Prostate gland (tissue), 2 donors: ENCODE measurements around the gene SLC35D3. TPM values are rescaled to one million over a fixed set of nuclear protein-coding genes. Genes with fewer than 3 reads are reported as not detected.

Experiments
- DNase-seq: peaks from one replicate; pipeline ENCODE4 v3.0.0-alpha.2; 2019; ENCODE audit warnings: low spot score
- H3K27ac ChIP-seq, 2 donors: fragments of 200-600 bp; sonication (generic); 2 replicates each; pipeline ENCODE4 v1.5.1; 2017 to 2019
- H3K27me3 ChIP-seq: fragments of 200-600 bp; sonication (generic); replicated peaks from 2 replicates; pipeline ENCODE4 v1.5.1; 2019; ENCODE audit not compliant: insufficient read depth
- H3K36me3 ChIP-seq, 2 donors: fragments of 200-600 bp; sonication (generic); 1 replicate in 1 of 2; 2 replicates in 1 of 2; pipeline versions ENCODE4 v1.5.1 to v1.8.1; 2017 to 2019
- H3K4me1 ChIP-seq: fragments of 200-600 bp; sonication (generic); replicated peaks from 2 replicates; pipeline ENCODE4 v1.5.1; 2019
- H3K4me3 ChIP-seq, 2 donors: fragments of 200-600 bp; sonication (generic); 2 replicates each; pipeline ENCODE4 v1.5.1; 2017 to 2019
- H3K9me3 ChIP-seq: fragments of 200-600 bp; sonication (generic); 2 replicates; pipeline ENCODE4 v1.5.1; 2017
- CTCF ChIP-seq, 4 experiments: fragments of 200-600 bp in 2 of 4; fragments of 450-650 bp in 2 of 4; sonication (generic) in 2 of 4; IDR thresholded peaks; 1 replicate in 3 of 4; 2 replicates in 1 of 4; pipeline ENCODE4 v1.5.1; 2016 to 2019; ENCODE audit warnings: antibody characterized with exemption in 4 of 4, mild to moderate bottlenecking in 2 of 4, moderate library complexity in 2 of 4
- POLR2A ChIP-seq: fragments of 450-650 bp; IDR thresholded peaks from one replicate; pipeline ENCODE4 v1.6.1; 2016; ENCODE audit warnings: antibody characterized with exemption, mild to moderate bottlenecking
- POLR2AphosphoS5 ChIP-seq: sonication (generic); formaldehyde crosslinking; IDR thresholded peaks from one replicate; pipeline ENCODE4 v1.6.1; 2017; ENCODE audit warnings: antibody characterized with exemption
- WGBS: methylation state at CpG from one replicate; pipeline ENCODE4 v1.1.5; 2018; 5-methylcytosine and 5-hydroxymethylcytosine counted together
- intact Hi-C: fragments of 100-400 bp; cut with DNase I; formaldehyde crosslinking; loops from one replicate; pipeline ENCODE4 v1.14.2; 2022
- total RNA-seq, 2 donors: library from RNA; depleted of rRNA; stranded (reverse); fragments of >200 nt; gene quantifications; one replicate each; pipeline ENCODE4 v1.1.0, GENCODE V29; 2016

Gene SLC35D3
- total RNA-seq, 2 donors from 2014 or later, result 0.23 TPM; not detected in 1

GRCh38 chr6:136963259-136963658 lies 41.2 kb downstream of the SLC35D3 start:
- Histone ChIP-seq H3K9me3 (no peaks in the 10 kb centered on the region), H3K27ac (no peak overlapping the region), H3K36me3 (no peaks in the 10 kb centered on the region), H3K4me3 (no peak overlapping the region), H3K4me1 (no peaks in the 10 kb centered on the region), H3K27me3 (no peaks in the 10 kb centered on the region)
- no peak for DNase-seq
- intact Hi-C loops, result no loop called here
- TF ChIP-seq POLR2AphosphoS5, result no peak
- TF ChIP-seq POLR2A, result no peak
- TF ChIP-seq CTCF (IDR thresholded peaks at IDR 0.05), result no peak
- WGBS, result 58% methylated on average over 2 of the region's 2 CpGs

DNA sequence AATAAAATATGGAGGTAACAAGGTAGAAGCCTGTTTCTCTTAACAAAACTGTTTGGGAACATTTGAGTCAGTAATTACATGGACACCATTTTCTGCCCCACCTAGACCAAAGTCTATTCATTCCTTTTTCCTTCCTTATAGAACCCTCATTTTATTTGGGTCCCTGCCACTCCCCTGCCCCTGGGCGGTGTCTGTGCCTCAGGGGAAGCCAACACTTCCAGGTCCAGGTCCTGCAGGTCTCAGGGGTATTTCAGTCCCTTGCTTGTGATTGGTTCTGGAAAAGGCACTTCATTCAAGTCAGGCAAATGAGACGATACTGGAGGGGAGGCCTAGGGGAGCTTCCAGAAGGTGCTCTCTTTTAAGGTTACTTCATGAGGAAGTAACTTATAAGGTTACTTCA lies 42.3 kb downstream of the SLC35D3 start:
- no peak overlapping the region for H3K27ac ChIP-seq
- H3K36me3 ChIP-seq, result no peaks in the 10 kb centered on the region
- no peaks in the 10 kb centered on the region for H3K4me1 ChIP-seq
- TF ChIP-seq POLR2AphosphoS5, result no peak
- no peak for TF ChIP-seq POLR2A
- TF ChIP-seq CTCF (IDR thresholded peaks at IDR 0.05), result no peak
- H3K9me3 ChIP-seq, result no peaks in the 10 kb centered on the region
- WGBS, result 84% methylated on average over 2 of the region's 2 CpGs
- no peak for DNase-seq
- H3K27me3 ChIP-seq, result no peaks in the 10 kb centered on the region
- H3K4me3 ChIP-seq, result no peak overlapping the region
- intact Hi-C loops, result no loop called here

DNA sequence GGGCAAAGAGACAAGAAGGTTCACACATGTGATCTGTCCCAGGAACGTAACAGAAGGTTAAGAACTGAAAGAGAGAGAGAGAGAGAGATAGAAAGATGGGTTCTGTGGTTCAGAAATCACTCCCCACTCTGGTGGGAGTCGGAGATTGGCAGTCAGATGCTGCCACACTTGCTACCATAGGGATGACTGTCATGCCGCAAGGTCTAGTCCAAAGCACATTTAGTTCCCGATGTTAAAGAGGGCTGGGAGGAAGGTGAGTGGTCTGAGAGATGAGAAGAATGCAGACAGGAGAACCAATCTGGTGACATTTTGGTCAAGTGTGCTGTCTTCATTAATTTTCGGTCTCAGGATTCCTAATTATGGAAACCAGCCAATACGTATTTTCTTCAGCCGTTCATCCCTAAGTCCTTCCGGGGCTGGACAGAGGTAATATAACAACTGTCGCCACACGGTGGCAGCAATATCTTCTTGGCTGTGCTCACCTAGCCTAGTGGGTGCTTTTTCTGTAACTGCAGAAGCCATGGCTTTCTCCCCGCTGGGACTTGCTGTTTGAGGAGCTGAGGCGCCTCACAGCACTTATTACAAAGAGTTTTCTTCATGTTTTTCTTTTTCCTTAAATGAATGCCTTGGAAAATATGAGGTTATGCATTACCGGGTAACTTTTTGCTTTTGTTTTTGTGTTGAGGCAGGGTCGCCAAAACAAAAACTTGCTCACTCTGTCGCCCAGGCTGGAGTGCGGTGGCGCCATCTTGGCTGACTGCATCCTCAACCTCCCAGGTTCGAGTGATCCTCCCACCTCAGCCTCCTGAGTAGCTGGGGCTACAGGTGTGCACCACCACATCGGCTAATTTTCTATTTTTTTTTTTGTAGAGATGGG lies 46.0 kb downstream of the SLC35D3 start:
- DNase-seq, result peak; percentile 71
- no peak for TF ChIP-seq POLR2AphosphoS5
- TF ChIP-seq CTCF (IDR thresholded peaks at IDR 0.05), result peak in 3 of 4 experiments; percentile 60 to 72 (median 62)
- H3K4me1 ChIP-seq, result no peaks in the 10 kb centered on the region
- no peak overlapping the region for H3K4me3 ChIP-seq
- H3K27ac ChIP-seq, result no peak overlapping the region
- intact Hi-C loops, result no loop called here
- no peaks in the 10 kb centered on the region for H3K9me3 ChIP-seq
- 55% methylated on average over 19 of the region's 19 CpGs for WGBS
- H3K36me3 ChIP-seq, result no peaks in the 10 kb centered on the region
- no peaks in the 10 kb centered on the region for H3K27me3 ChIP-seq

- Histone ChIP-seq H3K9me3 (no peaks in the 10 kb centered on the region), H3K27me3 (no peaks in the 10 kb centered on the region), H3K4me3 (no peak overlapping the region), H3K36me3 (no peaks in the 10 kb centered on the region), H3K27ac (no peak overlapping the region), H3K4me1 (no peaks in the 10 kb centered on the region)
- intact Hi-C loops, result no loop called here
- WGBS, result 67% methylated on average over 7 of the region's 7 CpGs
- DNase-seq, result no peak
- no peak for TF ChIP-seq POLR2A
- no peak for TF ChIP-seq CTCF (IDR thresholded peaks at IDR 0.05)
- no peak for TF ChIP-seq POLR2AphosphoS5
Measured at GRCh38 chr6:136968837-136969236, 46.7 kb downstream of the SLC35D3 start.

- H3K27ac ChIP-seq, result no peak overlapping the region
- no peaks in the 10 kb centered on the region for H3K36me3 ChIP-seq
- DNase-seq, result no peak
- TF ChIP-seq POLR2AphosphoS5 (no peak), CTCF (IDR thresholded peaks at IDR 0.05) (no peak), POLR2A (no peak)
- no peak overlapping the region for H3K4me3 ChIP-seq
- WGBS, result 89% methylated on average over 5 of the region's 5 CpGs
- no peaks in the 10 kb centered on the region for H3K4me1 ChIP-seq
- intact Hi-C loops, result no loop called here
- no peaks in the 10 kb centered on the region for H3K9me3 ChIP-seq
- H3K27me3 ChIP-seq, result no peaks in the 10 kb centered on the region
Measured at GRCh38 chr6:136969433-136969832, 47.3 kb downstream of the SLC35D3 start.
